Choroid plexus epithelial cell (primary cell): ENCODE measurements around the gene MIA.

ENCODE experiments used
- DNase-seq: peaks from one replicate; pipeline ENCODE4 v3.0.0-alpha.2; 2010; ENCODE audit warnings: low read depth
- H3K4me3 ChIP-seq: 2 replicates; pipeline ENCODE4 v1.5.1; 2011; ENCODE audit warnings: low read depth, mild to moderate bottlenecking, control low read depth, low read length, moderate library complexity
- CTCF ChIP-seq: conservative IDR thresholded peaks from 2 replicates; pipeline ENCODE4 v1.5.1; 2011; ENCODE audit warnings: low read depth, mild to moderate bottlenecking, control low read depth, inconsistent platforms, low read length, moderate library complexity

The MIA gene

DNA sequence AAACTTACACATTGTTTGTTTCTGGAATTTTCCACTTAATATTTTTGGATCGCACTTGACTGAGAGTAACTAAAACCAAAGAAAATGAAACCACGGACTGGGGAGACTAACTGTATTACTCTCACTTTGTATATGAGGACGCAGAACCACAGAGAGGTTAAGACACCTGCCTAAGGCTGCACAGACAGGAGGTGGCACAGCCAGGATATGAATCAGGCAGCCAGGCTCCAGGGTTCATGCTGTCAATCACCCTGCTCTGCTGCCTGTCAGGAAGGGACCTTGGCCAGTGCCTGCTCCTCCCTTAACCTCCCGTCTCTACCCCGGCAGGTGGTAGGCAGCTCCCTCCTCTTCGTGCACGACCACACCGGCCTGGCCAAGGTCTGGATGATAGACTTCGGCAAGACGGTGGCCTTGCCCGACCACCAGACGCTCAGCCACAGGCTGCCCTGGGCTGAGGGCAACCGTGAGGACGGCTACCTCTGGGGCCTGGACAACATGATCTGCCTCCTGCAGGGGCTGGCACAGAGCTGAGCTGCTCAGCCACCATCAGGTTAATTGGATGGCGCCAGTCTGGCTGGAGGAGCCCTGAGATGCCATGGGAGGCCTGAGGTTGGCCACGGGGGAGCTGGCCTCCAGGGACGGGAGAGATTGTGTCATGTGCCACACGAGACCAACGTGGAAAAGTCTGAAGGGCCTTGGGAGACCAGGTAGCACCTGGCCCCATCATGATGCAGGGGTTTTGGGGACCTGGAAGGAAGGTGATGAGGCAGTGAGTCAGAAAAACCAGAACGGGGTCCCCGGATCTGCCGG is 36.1 kb upstream of the MIA start:
- TF ChIP-seq CTCF = no peak
- no peak for DNase-seq
- H3K4me3 ChIP-seq = no peak overlapping the region

DNA sequence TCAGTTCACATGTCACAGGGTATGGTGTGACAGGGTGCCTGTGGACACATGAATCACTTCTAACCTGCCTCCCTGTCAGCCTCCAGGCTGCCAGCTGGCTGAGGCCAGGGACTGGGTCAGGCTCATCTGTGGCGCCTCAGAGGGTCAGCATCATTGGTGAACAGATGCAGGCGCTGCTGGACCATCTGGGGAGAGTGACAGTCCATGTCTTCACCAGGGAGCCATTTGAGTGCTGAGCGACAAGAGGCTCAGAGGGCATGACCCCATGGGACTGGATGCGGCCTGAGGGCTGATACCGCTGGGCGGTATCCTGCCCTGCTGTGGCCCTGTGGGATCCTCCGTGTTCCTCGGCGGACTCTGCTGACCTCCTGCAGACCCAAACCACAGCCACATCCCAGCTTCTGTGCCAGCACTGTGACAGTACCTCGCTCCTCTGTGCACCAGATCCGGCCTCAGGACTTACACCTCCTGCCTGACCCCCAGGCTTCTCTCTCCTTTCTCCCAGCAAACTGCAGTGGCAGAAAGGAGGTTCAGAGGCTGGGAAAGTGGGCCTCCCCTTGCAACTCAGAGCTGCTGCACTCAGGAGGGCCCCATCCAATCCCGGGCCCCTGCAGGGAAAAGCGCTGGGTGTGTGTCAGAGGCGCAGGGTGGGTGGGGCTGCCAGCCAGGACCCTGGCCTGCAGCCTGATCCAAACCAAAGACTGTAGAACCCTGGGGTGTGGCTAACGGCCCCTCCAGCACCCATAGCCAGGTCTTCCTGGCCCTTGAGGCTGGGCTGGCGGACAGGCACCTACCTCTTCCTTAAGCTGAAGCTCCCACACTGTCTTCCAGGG is 35.2 kb upstream of the MIA start:
- no peak overlapping the region for H3K4me3 ChIP-seq
- no peak for TF ChIP-seq CTCF
- DNase-seq = no peak

DNA sequence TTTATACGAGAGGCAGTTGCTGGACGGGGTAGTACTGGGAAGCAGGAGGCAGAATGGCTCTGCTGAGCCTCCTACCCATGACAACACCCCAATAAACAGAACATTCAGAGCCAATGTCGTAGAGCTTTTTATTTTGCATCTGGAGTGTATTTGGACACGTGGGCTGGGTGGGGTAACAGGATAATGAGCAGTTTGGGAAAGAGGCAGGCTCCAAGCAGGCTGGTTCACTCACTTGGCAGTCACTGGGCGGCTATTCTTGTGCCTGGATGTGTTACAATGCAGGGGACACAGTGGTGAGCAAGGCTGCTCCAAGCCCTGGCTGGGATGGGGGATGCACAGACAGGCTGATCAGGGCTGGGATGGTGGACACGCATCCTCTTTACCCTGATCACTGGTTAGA is 34.6 kb upstream of the MIA start:
- no peak overlapping the region for H3K4me3 ChIP-seq
- TF ChIP-seq CTCF = no peak
- no peak for DNase-seq

GRCh38 chr19:40741527-40742390 is 33.6 kb upstream of the MIA start:
- no peak overlapping the region for H3K4me3 ChIP-seq
- DNase-seq = no peak
- TF ChIP-seq CTCF = no peak

DNA sequence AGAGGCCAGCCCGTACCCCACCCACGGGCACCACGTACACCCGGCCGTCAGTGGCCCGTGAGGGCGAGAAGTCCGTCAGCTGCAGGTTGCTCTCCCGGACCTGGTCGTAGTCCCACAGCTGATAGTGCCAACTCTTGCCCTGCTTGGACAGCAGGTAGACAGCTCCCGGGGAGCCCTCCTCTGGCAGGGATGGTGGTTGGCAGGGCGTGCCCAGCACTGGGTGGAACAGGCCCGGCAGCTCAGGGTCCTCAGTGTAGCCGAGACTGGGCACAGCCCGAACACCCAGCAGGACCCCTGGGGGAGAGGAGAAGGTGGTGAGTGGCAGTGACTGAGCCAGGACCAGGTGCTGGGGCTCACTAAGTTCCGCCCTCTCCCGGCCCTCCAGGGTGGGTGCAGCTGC is 32.8 kb upstream of the MIA start:
- no peak for TF ChIP-seq CTCF
- H3K4me3 ChIP-seq = no peak overlapping the region
- DNase-seq = no peak

DNA sequence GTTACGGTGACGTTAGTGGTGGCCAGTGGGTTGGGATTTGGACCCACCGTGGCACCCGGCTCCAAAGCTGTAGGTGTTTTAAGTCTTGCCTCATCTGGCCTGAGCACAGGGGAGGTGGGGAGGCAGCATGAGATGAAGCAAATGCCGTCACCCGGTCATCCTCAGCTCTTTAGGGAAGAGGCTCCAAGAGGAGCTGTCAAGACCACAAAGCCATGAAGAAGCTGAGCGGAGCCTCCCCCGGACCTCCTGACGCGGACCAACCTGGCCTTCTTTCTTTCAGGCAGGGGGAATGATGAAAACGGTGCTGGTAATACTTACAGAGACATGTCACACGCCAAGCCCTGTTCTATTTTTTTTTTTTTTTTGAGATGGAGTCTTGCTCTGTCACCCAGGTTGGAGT is 32.4 kb upstream of the MIA start:
- H3K4me3 ChIP-seq = no peak overlapping the region
- no peak for TF ChIP-seq CTCF
- DNase-seq = no peak
